GM21528 (cell line): Measurements from ENCODE around the gene MYL5.
"Not testable (repeated sequence)": the region's sequence is repeated elsewhere in the genome, so short reads cannot be mapped to it uniquely, and the experiment has no call there.

ENCODE experiments used
- ATAC-seq: cut with Tn5 transposase; IDR thresholded peaks from one replicate; pipeline ENCODE4 v1.9.1; 2021; ENCODE audit warnings: mild to moderate bottlenecking, moderate library complexity; ENCODE audit not compliant: unreplicated experiment, low FRiP score

The MYL5 gene

GRCh38 chr4:683982-684622 lies 9.8 kb downstream of the MYL5 start:
- ATAC-seq: no peak

- no peak for ATAC-seq
Observed at GRCh38 chr4:684623-685327, 10.4 kb downstream of the MYL5 start.

GRCh38 chr4:685679-686412 lies 11.5 kb downstream of the MYL5 start:
- no peak for ATAC-seq

- ATAC-seq: no peak
Observed at GRCh38 chr4:686413-687040, 12.2 kb downstream of the MYL5 start.

- ATAC-seq: no peak
Observed at GRCh38 chr4:687048-687970, 13.0 kb downstream of the MYL5 start.

GRCh38 chr4:687971-688853 lies 13.9 kb downstream of the MYL5 start:
- no peak for ATAC-seq

GRCh38 chr4:688854-689681 lies 14.7 kb downstream of the MYL5 start, which contains the start of gene SLC49A3:
Gene SLC49A3, minus strand, starts transcription at chr4:689151. Its CDS starts 24 bp downstream, at chr4:689127.
- no peak for ATAC-seq

- ATAC-seq: no peak
Observed at GRCh38 chr4:689723-690122, 15.4 kb downstream of the MYL5 start.

GRCh38 chr4:692771-693554 lies 18.6 kb downstream of the MYL5 start:
- ATAC-seq: no peak

GRCh38 chr4:694341-694940 lies 20.1 kb downstream of the MYL5 start:
- not testable (repeated sequence) for ATAC-seq

- no peak for ATAC-seq
Observed at GRCh38 chr4:699816-700580, 25.7 kb downstream of the MYL5 start.

GRCh38 chr4:700587-701264 lies 26.4 kb downstream of the MYL5 start:
- no peak for ATAC-seq

GRCh38 chr4:702618-703048 lies 28.3 kb downstream of the MYL5 start:
- ATAC-seq: no peak

GRCh38 chr4:703336-704197 lies 29.2 kb downstream of the MYL5 start:
- no peak for ATAC-seq
